Measurements from ENCODE around the gene MAX.

Gene MAX

GRCh38 chr14:65074449-65075150 is 27.7 kb downstream of the MAX start:
- TF ChIP-seq CTCF (IDR thresholded peaks at IDR 0.05; ENCODE audit: low read depth, low read length, missing control alignments) = no peak
- DNase-seq (ENCODE audit: low read depth) = no peak
- in situ Hi-C loops (cut with HindIII; ENCODE audit: low sequenced_read_pairs) = no loop called here
- H3K4me3 ChIP-seq (ENCODE audit: low read depth, low read length) = no peak overlapping the region

DNA sequence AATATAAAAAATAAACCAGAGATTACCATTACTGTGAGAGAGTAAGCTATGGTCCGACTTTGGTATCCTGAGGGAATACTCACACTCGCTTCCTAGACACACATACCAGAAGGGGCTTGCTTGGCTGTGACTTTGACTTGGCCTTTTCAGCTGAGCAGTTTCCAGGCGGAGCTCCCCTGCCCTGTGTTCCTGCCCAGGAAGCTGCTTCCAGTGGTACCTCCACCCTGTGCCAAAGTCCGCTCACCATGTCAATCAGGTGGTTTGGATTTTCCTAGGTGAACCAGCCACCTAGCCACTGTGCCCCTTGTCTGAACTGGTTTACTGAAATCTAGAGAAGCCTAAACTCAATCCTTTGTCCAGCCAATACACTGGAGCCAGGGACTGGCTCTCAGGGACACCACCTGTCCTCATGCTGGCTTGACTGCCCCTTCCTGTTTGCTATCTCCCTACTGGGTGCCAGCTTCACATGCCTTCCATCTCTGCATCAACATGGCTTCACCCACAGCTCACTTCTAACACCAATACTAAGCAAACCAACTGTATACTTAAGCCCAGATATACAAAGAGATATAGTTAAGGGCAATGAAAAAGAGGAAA is 28.6 kb downstream of the MAX start:
- no peak for TF ChIP-seq CTCF (IDR thresholded peaks at IDR 0.05; ENCODE audit: low read depth, low read length, missing control alignments)
- no peak for DNase-seq (ENCODE audit: low read depth)
- H3K4me3 ChIP-seq (ENCODE audit: low read depth, low read length) = no peak overlapping the region
- in situ Hi-C loops (cut with HindIII; ENCODE audit: low sequenced_read_pairs) = no loop called here

DNA sequence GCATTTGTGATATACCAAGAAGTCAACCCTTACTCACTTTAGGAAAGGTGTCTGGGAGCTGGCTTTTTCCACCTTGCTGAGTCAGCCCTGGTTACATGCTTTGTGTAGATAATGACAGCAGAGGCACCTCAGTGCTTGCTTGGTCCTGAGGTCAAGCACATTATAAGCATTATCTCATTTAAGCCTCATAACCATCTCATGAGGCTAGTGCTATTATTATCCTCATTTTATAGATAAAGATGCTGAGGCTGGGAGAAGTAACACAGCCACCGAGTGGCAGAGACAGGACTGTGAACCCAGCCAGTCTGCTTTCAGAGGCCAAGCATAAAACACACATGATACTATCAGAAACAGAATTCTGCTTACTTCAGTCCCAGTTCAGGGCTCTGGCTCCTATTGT is 29.4 kb downstream of the MAX start:
- in situ Hi-C loops (cut with HindIII; ENCODE audit: low sequenced_read_pairs) = no loop called here
- no peak for TF ChIP-seq CTCF (IDR thresholded peaks at IDR 0.05; ENCODE audit: low read depth, low read length, missing control alignments)
- no peak overlapping the region for H3K4me3 ChIP-seq (ENCODE audit: low read depth, low read length)
- DNase-seq (ENCODE audit: low read depth) = no peak

DNA sequence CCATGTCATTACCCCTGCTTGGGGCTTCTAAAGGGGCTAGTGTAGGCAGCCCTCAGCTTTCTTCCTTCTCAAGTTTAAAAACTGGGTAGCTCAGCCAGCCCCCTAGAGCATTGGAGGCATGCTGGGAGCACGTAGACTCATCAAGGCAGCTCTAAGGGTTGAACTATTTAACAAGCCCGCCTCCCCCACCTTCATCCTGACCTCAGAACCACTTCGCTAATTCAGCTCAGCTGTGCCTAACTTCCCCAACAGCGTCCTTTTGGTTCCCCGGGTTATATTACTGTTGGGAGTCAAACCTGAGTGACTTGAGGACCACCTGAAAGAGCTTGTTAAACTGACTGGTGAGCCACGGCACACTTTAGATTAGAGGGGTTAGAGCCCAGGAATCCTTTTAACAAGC is 30.1 kb downstream of the MAX start:
- H3K4me3 ChIP-seq (ENCODE audit: low read depth, low read length) = no peak overlapping the region
- no peak for TF ChIP-seq CTCF (IDR thresholded peaks at IDR 0.05; ENCODE audit: low read depth, low read length, missing control alignments)
- DNase-seq (ENCODE audit: low read depth) = no peak
- in situ Hi-C loops (cut with HindIII; ENCODE audit: low sequenced_read_pairs) = no loop called here

DNA sequence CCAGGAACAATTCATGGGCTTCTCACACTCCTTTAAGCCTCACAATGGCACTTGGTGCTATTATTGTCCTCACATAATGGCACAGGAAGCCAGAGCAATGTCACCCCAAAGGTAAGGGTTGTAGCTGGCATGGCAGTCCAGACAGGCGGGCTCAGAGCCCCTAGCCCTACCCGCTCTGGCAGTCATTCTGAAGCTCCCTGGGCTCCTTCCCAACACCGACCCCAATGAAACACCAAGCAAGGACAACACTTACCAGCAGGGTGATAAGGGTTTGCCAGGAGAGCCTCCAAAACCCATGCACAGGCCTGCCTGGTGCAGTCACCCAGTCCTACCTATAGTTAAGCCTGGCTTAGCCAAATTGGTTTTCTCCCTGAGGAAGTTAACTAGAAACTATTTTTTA is 30.8 kb downstream of the MAX start:
- in situ Hi-C loops (cut with HindIII; ENCODE audit: low sequenced_read_pairs) = no loop called here
- DNase-seq (ENCODE audit: low read depth) = no peak
- TF ChIP-seq CTCF (IDR thresholded peaks at IDR 0.05; ENCODE audit: low read depth, low read length, missing control alignments) = no peak
- H3K4me3 ChIP-seq (ENCODE audit: low read depth, low read length) = no peak overlapping the region

DNA sequence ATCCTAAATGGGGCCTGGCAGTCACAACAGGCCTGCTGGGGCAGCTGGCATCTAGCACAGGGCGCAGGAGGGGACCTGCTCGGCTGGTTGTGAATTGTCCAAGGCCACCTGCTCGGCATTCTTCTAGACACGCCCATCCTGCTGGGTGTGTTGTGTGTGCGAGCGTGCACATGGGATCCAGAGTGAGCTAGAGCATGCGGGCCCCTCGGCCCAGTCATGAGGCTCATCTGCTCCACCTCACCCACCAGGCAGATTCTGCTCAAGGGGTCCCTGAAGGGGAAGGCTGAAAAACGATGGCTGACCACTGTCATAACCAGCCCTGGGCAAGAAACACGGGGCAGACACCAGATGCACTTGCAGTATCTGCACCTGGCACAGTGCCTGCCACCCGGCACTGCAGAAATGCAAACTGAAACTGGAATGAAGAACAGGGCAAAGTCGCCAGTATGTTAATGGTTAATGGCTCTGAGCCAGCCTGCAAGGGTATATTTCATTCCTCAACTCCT is 31.8 kb downstream of the MAX start:
- TF ChIP-seq CTCF (IDR thresholded peaks at IDR 0.05; ENCODE audit: low read depth, low read length, missing control alignments) = no peak
- no peak overlapping the region for H3K4me3 ChIP-seq (ENCODE audit: low read depth, low read length)
- in situ Hi-C loops (cut with HindIII; ENCODE audit: low sequenced_read_pairs) = no loop called here
- no peak for DNase-seq (ENCODE audit: low read depth)
